HUES48 (cell line): ENCODE measurements around the gene BACH1.

ENCODE experiments used
- H3K27ac ChIP-seq: one replicate; pipeline ENCODE4 v1.7.0; 2013; ENCODE audit warnings: low read depth, low read length, inconsistent platforms
- H3K27me3 ChIP-seq: 2 replicates; pipeline ENCODE4 v1.6.1; 2013; ENCODE audit warnings: mild to moderate bottlenecking, low read length; ENCODE audit not compliant: control insufficient read depth, insufficient read depth
- H3K36me3 ChIP-seq: 2 replicates; pipeline ENCODE4 v1.6.1; 2013; ENCODE audit warnings: low read length; ENCODE audit not compliant: control insufficient read depth, insufficient read depth
- H3K4me1 ChIP-seq: 2 replicates; pipeline ENCODE4 v1.6.1; 2013; ENCODE audit warnings: mild to moderate bottlenecking, low read length; ENCODE audit not compliant: control insufficient read depth, insufficient read depth
- H3K4me3 ChIP-seq: 2 replicates; pipeline ENCODE4 v1.5.1; 2013; ENCODE audit warnings: mild to moderate bottlenecking, low read depth, low read length
- H3K9ac ChIP-seq: 2 replicates; pipeline ENCODE4 v1.6.1; 2013; ENCODE audit warnings: mild to moderate bottlenecking, low read depth, low read length, moderate library complexity
- H3K9me3 ChIP-seq: 2 replicates; pipeline ENCODE4 v1.6.1; 2013; ENCODE audit warnings: low read length; ENCODE audit not compliant: control insufficient read depth, insufficient read depth

BACH1 gene

DNA sequence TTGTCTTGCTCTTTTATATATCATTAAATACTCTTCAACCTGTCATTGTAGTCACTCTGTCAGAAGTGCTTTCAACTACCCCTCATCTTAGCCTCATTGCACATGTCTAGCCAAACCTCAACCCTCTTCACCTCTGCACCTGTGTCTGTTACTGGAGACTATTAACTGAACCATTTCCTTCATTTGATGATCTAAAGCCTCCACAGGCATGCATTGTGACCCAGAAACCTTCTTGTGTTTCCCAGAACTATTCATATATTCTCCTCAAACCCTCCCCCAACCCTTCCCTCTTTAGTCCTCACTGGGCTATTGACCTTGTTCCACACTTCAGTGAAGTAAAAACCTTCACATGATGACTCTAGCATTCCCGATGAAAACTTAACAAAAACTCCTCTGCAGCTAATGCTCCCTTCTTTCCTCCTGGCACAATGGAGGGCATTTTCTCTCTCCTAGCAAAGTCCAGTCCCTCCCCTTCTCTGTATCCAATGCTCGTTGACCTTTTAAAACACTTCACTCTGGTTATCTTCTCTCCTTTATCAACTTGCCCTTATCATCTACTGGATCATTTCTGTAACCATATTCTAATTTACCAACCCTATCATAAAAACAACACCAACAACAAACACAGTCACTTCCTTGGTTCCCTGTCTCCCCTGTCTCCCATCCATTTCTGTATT, 86.1 kb downstream of the BACH1 start:
- no peak overlapping the region for H3K27ac ChIP-seq
- H3K4me1 ChIP-seq, result no peaks in the 10 kb centered on the region
- no peaks in the 10 kb centered on the region for H3K36me3 ChIP-seq
- H3K4me3 ChIP-seq, result no peak overlapping the region
- H3K9me3 ChIP-seq, result no peaks in the 10 kb centered on the region
- no peak overlapping the region for H3K9ac ChIP-seq
- H3K27me3 ChIP-seq, result no peaks in the 10 kb centered on the region

- Histone ChIP-seq H3K36me3 (no peaks in the 10 kb centered on the region), H3K9ac (no peak overlapping the region), H3K4me1 (no peaks in the 10 kb centered on the region), H3K9me3 (no peaks in the 10 kb centered on the region), H3K4me3 (no peak overlapping the region), H3K27me3 (no peaks in the 10 kb centered on the region), H3K27ac (no peak overlapping the region)
These were observed 87.3 kb downstream of the BACH1 start for GRCh38 chr21:29385934-29386520.

DNA sequence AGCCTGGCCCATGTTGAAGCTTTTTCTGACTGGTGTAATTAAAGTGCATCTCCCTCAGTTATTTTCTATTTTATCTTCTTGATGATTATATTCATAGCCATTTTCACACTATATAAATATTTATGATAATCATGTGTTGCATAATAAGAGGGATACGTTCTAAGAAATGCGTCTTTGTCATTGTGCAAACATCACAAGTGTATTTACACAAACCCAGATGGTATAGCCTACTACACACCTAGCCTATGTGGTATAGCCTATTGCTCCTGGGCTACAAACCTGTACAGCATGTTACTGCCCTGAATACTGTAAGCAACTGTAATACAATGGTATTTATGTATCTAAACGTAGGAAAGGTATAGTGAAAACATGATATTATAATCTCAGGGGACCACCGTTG, 88.1 kb downstream of the BACH1 start:
- Histone ChIP-seq H3K27me3 (no peaks in the 10 kb centered on the region), H3K36me3 (no peaks in the 10 kb centered on the region), H3K4me3 (no peak overlapping the region), H3K27ac (no peak overlapping the region), H3K9me3 (no peaks in the 10 kb centered on the region), H3K4me1 (no peaks in the 10 kb centered on the region), H3K9ac (no peak overlapping the region)

DNA sequence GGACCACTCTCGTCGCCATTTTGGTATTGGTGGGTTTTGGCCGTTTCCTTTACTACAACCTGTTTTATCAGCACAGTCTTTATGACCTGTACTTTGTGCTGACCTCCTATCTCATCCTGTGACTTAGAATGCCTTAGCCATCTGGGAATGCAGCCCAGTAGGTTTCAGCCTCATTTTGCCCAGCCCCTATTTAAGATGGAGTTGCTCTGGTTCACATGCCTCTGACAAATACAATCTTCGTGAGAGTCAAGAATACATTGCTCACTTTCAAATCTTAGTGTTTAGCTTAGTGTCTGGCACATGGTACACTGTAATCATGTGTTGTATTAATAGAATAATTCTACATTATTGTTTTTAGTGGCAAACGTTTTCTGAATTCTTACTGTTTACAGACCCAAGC, 88.9 kb downstream of the BACH1 start:
- Histone ChIP-seq H3K36me3 (no peaks in the 10 kb centered on the region), H3K9me3 (no peaks in the 10 kb centered on the region), H3K9ac (no peak overlapping the region), H3K27ac (no peak overlapping the region), H3K4me1 (no peaks in the 10 kb centered on the region), H3K27me3 (no peaks in the 10 kb centered on the region), H3K4me3 (no peak overlapping the region)

- Histone ChIP-seq H3K36me3 (no peaks in the 10 kb centered on the region), H3K27me3 (no peaks in the 10 kb centered on the region), H3K4me1 (no peaks in the 10 kb centered on the region), H3K9me3 (no peaks in the 10 kb centered on the region), H3K9ac (no peak overlapping the region), H3K27ac (no peak overlapping the region), H3K4me3 (no peak overlapping the region)
These were observed 90.4 kb downstream of the BACH1 start for GRCh38 chr21:29389136-29389535.

DNA sequence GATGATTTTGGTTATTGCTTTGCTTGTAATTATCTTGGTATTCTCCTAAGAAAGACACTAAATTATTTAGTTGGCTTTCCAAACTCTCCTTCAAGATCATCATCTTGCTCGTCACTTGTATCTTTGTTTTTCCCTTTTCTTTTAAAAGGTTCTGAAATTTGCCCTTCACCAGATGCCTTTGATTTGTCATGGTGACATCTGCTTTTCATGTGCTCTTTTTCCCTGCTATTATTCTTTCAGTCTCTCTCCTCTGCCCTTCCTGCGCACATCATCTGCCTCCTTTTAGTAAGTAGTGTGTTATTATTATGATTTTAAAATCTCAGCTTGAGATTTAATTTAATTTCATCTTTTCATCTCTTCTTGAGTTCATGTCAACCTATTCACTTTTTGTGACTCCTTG, 92.1 kb downstream of the BACH1 start:
- H3K4me1 ChIP-seq, result no peaks in the 10 kb centered on the region
- H3K9ac ChIP-seq, result no peak overlapping the region
- H3K27me3 ChIP-seq, result no peaks in the 10 kb centered on the region
- no peak overlapping the region for H3K4me3 ChIP-seq
- no peaks in the 10 kb centered on the region for H3K36me3 ChIP-seq
- H3K9me3 ChIP-seq, result no peaks in the 10 kb centered on the region
- H3K27ac ChIP-seq, result no peak overlapping the region

DNA sequence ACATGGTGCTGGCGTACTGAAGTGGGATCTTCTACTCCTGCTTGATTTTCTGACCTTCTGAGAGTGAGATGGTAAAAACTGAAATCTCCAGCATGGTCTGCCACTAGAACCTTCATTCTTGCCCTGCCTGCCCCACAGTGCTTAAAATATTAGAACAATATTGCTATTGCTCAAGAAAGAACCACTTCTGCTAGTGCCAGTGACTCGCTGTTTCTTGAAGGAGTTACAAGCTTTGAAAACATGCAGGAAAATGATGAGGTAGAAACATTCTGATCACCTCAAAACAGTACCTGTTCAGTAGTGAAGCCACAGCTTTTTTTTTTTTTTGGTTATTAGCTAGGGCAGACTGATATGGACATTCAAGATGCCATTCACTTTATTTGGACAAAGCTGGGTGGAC, 95.3 kb downstream of the BACH1 start:
- H3K36me3 ChIP-seq, result no peaks in the 10 kb centered on the region

More for the DNA sequence above, 95.3 kb downstream of the BACH1 start:
- no peak overlapping the region for H3K9ac ChIP-seq
- no peaks in the 10 kb centered on the region for H3K4me1 ChIP-seq
- peaks cover 1% of the 10 kb centered on the region; the same call in 1 of the 2 replicates for H3K9me3 ChIP-seq
- no peak overlapping the region for H3K4me3 ChIP-seq
- H3K27ac ChIP-seq, result no peak overlapping the region
- no peaks in the 10 kb centered on the region for H3K27me3 ChIP-seq
